Nephron (organoid): ENCODE results near the gene LSR.

Experiments
- H3K27ac Mint-ChIP-seq, 3 experiments: 2 replicates each; pipeline ENCODE4 v1.8.0; 2020; ENCODE audit warnings: mixed read lengths in 3 of 3, mild to moderate bottlenecking in 2 of 3, moderate library complexity in 1 of 3
- H3K27me3 Mint-ChIP-seq: 2 replicates; pipeline ENCODE4 v1.8.0; 2021; ENCODE audit warnings: low read depth, mild to moderate bottlenecking, moderate library complexity, mixed read lengths
- H3K36me3 Mint-ChIP-seq: 2 replicates; pipeline ENCODE4 v1.8.0; 2020; ENCODE audit warnings: low read depth, mixed read lengths
- H3K4me1 Mint-ChIP-seq: 2 replicates; pipeline ENCODE4 v1.8.0; 2020; ENCODE audit warnings: mixed read lengths
- H3K4me3 Mint-ChIP-seq, 3 experiments: 2 replicates each; pipeline ENCODE4 v1.8.0; 2020; ENCODE audit warnings: mild to moderate bottlenecking in 3 of 3, mixed read lengths in 3 of 3, moderate library complexity in 2 of 3
- H3K9me3 Mint-ChIP-seq: 2 replicates; pipeline ENCODE4 v1.8.0; 2020; ENCODE audit warnings: mixed read lengths
- TF ChIP-seq, protein P1 (sequence below), 3 experiments: fragments of 200-600 bp; sonication (generic); IDR thresholded peaks; one replicate each; pipeline ENCODE4 v1.5.0; 2021; ENCODE audit warnings: antibody characterized with exemption in 3 of 3; ENCODE audit not compliant: unreplicated experiment in 3 of 3

The LSR gene

DNA sequence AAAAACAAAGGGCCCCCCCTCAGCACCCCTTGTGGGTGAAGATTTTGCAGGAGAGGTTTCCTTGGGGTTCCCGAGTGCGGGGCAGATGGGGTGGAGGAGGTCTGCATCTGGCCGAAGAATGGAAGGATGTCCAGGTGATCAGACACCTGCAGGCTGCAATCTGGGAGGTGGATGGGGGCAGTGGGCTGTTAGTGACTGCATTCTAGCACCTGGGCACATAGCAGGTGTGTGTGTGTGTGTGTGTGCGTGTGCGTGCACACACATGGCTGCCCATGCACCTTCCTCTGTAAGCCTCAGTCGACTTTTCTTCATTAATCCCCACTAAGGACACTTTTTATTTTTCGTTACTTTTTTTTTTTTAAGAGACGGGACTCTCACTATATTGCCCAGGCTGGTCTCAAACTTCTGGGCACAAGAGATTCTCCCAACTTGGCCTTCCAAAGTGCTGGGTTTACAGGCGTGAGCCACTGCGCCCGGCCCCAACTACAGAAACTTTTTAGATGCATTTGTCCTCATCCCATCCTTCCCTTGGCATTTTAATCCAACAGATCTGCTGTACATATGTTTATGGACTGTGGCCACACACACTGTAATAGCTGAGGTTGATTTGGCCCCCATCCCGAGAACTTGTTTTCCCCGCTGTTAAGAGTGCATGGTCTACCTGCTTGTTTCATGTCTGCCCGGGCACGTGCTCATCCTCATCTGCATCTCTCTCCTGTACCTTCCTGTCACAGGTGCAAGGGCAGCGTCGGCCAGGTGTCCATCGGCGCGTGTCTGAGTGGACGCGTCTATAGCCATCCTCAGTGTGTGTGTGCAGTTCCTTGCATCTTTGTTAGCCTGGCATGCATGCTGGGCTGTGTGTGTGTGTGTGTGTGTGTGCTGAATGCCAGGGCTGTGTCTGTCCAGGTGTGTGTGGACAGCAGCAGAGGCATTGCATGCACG lies 43.9 kb downstream of the LSR start:
- Mint-ChIP-seq H3K36me3 (no peaks in the 10 kb centered on the region), H3K4me1 (peaks cover 10% of the 10 kb centered on the region), H3K27ac (peak overlapping the region in 2 of 3 experiments; percentile 4 to 20), H3K4me3 (no peak overlapping the region), H3K27me3 (peaks cover 26% of the 10 kb centered on the region), H3K9me3 (no peaks in the 10 kb centered on the region)
- TF ChIP-seq, protein P1, sequence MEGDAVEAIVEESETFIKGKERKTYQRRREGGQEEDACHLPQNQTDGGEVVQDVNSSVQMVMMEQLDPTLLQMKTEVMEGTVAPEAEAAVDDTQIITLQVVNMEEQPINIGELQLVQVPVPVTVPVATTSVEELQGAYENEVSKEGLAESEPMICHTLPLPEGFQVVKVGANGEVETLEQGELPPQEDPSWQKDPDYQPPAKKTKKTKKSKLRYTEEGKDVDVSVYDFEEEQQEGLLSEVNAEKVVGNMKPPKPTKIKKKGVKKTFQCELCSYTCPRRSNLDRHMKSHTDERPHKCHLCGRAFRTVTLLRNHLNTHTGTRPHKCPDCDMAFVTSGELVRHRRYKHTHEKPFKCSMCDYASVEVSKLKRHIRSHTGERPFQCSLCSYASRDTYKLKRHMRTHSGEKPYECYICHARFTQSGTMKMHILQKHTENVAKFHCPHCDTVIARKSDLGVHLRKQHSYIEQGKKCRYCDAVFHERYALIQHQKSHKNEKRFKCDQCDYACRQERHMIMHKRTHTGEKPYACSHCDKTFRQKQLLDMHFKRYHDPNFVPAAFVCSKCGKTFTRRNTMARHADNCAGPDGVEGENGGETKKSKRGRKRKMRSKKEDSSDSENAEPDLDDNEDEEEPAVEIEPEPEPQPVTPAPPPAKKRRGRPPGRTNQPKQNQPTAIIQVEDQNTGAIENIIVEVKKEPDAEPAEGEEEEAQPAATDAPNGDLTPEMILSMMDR (IDR thresholded peaks at IDR 0.05; ENCODE audit: unreplicated experiment in 3 of 3): no peak

DNA sequence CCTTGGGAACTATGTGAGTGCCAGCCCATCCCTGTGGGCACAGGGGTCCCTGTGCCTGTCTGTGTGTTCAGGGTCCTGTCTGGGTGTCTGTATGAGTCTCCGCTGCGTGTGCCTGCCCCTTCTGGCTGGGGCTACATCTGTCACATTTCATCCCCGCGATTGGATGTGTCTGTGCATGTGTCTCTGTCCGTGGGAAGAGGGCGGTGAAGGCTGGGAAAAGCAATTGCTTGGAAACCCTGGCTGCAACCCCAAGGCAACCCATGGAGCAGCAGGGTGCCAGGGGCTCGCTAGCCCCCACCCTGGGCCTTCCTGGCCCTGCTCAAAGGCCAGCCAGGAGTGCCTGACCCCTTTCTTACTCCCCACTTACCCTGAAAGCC lies 44.5 kb downstream of the LSR start:
- TF ChIP-seq, protein P1 (IDR thresholded peaks at IDR 0.05; ENCODE audit: unreplicated experiment in 3 of 3): no peak
- H3K27ac Mint-ChIP-seq: peak overlapping the region in 1 of 3 experiments; percentile 2
- no peaks in the 10 kb centered on the region for H3K36me3 Mint-ChIP-seq
- no peak overlapping the region for H3K4me3 Mint-ChIP-seq
- H3K4me1 Mint-ChIP-seq: peaks cover 10% of the 10 kb centered on the region
- H3K9me3 Mint-ChIP-seq: no peaks in the 10 kb centered on the region
- peaks cover 24% of the 10 kb centered on the region for H3K27me3 Mint-ChIP-seq

DNA sequence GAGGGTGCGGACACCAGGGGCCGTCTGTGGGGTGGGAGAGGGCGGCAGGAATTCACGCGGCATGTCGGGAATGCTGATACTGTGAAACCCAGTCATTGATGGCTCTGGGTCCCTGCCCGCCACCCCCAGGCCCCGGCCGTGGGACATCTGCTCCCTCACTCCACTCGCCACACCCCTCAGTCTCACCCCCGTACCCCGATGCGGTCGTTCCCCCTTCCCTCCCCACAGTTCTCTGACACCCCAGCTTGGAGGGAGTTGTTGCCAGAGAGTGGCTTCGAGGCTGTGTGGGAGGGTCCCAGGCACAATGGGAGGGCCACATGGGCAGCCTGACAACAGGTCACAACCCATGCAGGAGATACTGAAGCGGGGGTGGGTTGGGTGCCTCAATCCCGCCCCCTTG lies 45.0 kb downstream of the LSR start:
- TF ChIP-seq, protein P1 (IDR thresholded peaks at IDR 0.05; ENCODE audit: unreplicated experiment in 3 of 3): no peak
- H3K9me3 Mint-ChIP-seq: no peaks in the 10 kb centered on the region
- no peak overlapping the region for H3K4me3 Mint-ChIP-seq
- peaks cover 10% of the 10 kb centered on the region for H3K4me1 Mint-ChIP-seq
- H3K27ac Mint-ChIP-seq: no peak overlapping the region
- H3K36me3 Mint-ChIP-seq: no peaks in the 10 kb centered on the region
- peaks cover 21% of the 10 kb centered on the region for H3K27me3 Mint-ChIP-seq

DNA sequence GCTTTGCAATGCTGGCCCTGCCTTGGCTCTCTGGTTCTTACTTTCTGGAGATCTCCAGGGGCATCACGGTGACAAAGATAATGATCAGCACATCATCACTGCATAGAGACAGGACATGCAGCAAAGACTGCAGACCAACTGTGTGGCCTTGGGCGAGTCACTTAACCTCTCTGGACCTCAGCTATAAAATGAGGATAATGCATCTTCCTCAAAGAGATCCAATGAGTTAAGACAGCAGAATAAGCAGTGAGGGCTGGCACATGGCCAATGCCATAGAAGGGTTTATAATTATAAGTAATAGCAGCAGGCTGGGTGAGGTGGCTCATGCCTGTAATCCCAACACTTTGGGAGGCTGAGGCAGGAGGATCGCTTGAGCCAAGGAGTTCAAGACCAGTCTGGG lies 45.5 kb downstream of the LSR start:
- Mint-ChIP-seq H3K27me3 (peaks cover 21% of the 10 kb centered on the region), H3K27ac (no peak overlapping the region), H3K4me1 (peaks cover 10% of the 10 kb centered on the region), H3K9me3 (no peaks in the 10 kb centered on the region), H3K4me3 (no peak overlapping the region), H3K36me3 (no peaks in the 10 kb centered on the region)
- TF ChIP-seq, protein P1 (IDR thresholded peaks at IDR 0.05; ENCODE audit: unreplicated experiment in 3 of 3): no peak

DNA sequence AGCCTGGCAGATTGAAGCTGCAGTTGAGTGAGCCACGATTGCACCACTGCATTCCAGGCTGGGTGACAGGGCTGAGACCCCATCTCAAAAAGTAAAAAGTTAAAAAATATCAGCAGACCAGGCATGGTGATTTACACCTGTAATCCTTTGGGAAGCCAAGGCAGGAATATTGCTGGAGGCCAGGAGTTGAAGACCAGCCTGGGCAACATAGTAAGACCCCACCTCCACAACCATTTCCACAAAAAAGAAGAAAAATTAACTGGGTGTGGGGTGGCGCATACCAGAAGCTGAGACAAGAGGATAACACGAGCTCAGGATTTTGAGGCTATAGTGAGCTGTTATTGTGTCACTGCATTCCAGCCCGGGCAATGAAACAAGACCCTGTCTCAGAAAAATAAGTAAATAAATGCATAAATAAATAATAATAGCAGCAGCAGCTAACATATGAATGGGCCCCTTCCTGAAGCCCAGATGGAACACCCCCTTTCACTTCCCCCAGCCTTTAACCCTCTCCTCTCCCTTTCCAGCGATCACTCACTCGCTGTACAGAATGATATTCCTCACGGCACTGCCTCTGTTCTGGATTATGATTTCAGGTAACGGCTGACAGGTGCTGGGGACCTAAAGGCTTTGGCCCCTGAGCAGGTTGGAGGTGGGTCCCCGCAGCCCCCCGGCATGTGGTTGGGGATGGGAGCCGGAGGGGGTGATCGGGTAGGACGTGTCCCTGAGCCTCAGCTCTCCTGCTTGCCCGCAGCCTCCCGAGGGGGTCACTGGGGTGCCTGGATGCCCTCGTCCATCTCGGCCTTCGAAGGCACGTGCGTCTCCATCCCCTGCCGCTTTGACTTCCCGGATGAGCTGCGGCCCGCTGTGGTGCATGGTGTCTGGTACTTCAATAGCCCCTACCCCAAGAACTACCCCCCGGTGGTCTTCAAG lies 46.3 kb downstream of the LSR start:
- H3K27me3 Mint-ChIP-seq: peaks cover 21% of the 10 kb centered on the region

More for the DNA sequence above, 46.3 kb downstream of the LSR start:
- TF ChIP-seq, protein P1 (IDR thresholded peaks at IDR 0.05; ENCODE audit: unreplicated experiment in 3 of 3): no peak
- Mint-ChIP-seq H3K4me1 (peaks cover 10% of the 10 kb centered on the region), H3K36me3 (no peaks in the 10 kb centered on the region), H3K27ac (no peak overlapping the region), H3K4me3 (no peak overlapping the region), H3K9me3 (no peaks in the 10 kb centered on the region)
